HG02678 (cell line): ENCODE results near the gene ZNF385D.
"Not testable (repeated sequence)": the region's sequence is repeated elsewhere in the genome, so short reads cannot be mapped to it uniquely, and the experiment has no call there.

ENCODE experiments used
- ATAC-seq: cut with Tn5 transposase; IDR thresholded peaks from one replicate; pipeline ENCODE4 v1.9.1; 2021; ENCODE audit warnings: mild to moderate bottlenecking, moderate library complexity; ENCODE audit not compliant: unreplicated experiment

ZNF385D gene

GRCh38 chr3:21392526-21392925 is 358.5 kb downstream of the ZNF385D start:
- no peak for ATAC-seq

GRCh38 chr3:21390856-21391255 is 360.2 kb downstream of the ZNF385D start:
- ATAC-seq, result no peak

GRCh38 chr3:21390136-21390535 is 360.9 kb downstream of the ZNF385D start:
- no peak for ATAC-seq

- ATAC-seq, result not testable (repeated sequence)
Measured at GRCh38 chr3:21387142-21387826, 363.7 kb downstream of the ZNF385D start.

GRCh38 chr3:21378036-21378435 is 373.0 kb downstream of the ZNF385D start:
- not testable (repeated sequence) for ATAC-seq

GRCh38 chr3:21377071-21377769 is 373.8 kb downstream of the ZNF385D start:
- ATAC-seq, result no peak

- ATAC-seq, result no peak
Measured at GRCh38 chr3:21372316-21372715, 378.7 kb downstream of the ZNF385D start.
